Testis (tissue), 3 donors: ENCODE data around the gene SMAD1. TPM values are rescaled to one million over a fixed set of nuclear protein-coding genes. Genes with fewer than 3 reads are reported as not detected.
"Not testable (repeated sequence)": the region's sequence is repeated elsewhere in the genome, so short reads cannot be mapped to it uniquely, and the experiment has no call there.

Source experiments
- DNase-seq: peaks from one replicate; pipeline ENCODE4 v3.0.0-alpha.2; 2019
- H3K27ac ChIP-seq, 2 donors: fragments of 200-600 bp; sonication (generic); one replicate each; pipeline ENCODE4 v1.5.1; 2019
- H3K27me3 ChIP-seq: fragments of 200-600 bp; sonication (generic); one replicate; pipeline ENCODE4 v1.5.1; 2019
- H3K36me3 ChIP-seq: fragments of 200-600 bp; sonication (generic); one replicate; pipeline ENCODE4 v1.5.1; 2017; ENCODE audit warnings: low read depth; ENCODE audit errors: missing control alignments
- H3K4me1 ChIP-seq: fragments of 200-600 bp; sonication (generic); one replicate; pipeline ENCODE4 v1.5.1; 2019
- H3K4me3 ChIP-seq, 2 donors: fragments of 200-600 bp; sonication (generic); one replicate each; pipeline ENCODE4 v1.5.1; 2017 to 2019
- H3K9me3 ChIP-seq: fragments of 200-600 bp; sonication (generic); one replicate; pipeline ENCODE4 v1.5.1; 2017
- POLR2A ChIP-seq: fragments of 450-650 bp; IDR thresholded peaks from one replicate; pipeline ENCODE4 v1.6.1; 2017; ENCODE audit warnings: antibody characterized with exemption, mild to moderate bottlenecking, moderate library complexity
- WGBS, 2 donors: methylation state at CpG; one replicate each; pipeline ENCODE4 v1.1.5; 2018; 5-methylcytosine and 5-hydroxymethylcytosine counted together
- intact Hi-C: fragments of 100-400 bp; cut with DNase I; formaldehyde crosslinking; loops from one replicate; pipeline ENCODE4 v1.15.1; 2023; ENCODE audit warnings: low total_unique reads
- polyA plus RNA-seq: library from polyadenylated mRNA; stranded (reverse); fragments of 350-450 nt; fragmentation: Illumina TruSeq; extraction: RNeasy Lipid Tissue Mini Kit (QIAGEN cat#74804); gene quantifications from one replicate; pipeline ENCODE4 v1.2.3, GENCODE V29; 2014; ENCODE audit warnings: low read depth, low replicate concordance; ENCODE audit not compliant: insufficient read depth
- total RNA-seq, 2 donors: library from RNA; depleted of rRNA; stranded (reverse); fragments of >200 nt; gene quantifications; one replicate each; pipeline ENCODE4 v1.2.3, GENCODE V29; 2016
- TF ChIP-seq, protein P1 (sequence below), 3 experiments: fragments of 450-650 bp in 2 of 3; fragments of 200-600 bp in 1 of 3; sonication (generic) in 1 of 3; IDR thresholded peaks; one replicate each; pipeline ENCODE4 v1.5.1; 2016 to 2019; ENCODE audit warnings: antibody characterized with exemption in 3 of 3, mild to moderate bottlenecking in 2 of 3, moderate library complexity in 1 of 3

Gene SMAD1
- total and polyA plus RNA-seq, 3 donors from 2014 or later = 29.6 to 37.6 (median 30.1) TPM

DNA sequence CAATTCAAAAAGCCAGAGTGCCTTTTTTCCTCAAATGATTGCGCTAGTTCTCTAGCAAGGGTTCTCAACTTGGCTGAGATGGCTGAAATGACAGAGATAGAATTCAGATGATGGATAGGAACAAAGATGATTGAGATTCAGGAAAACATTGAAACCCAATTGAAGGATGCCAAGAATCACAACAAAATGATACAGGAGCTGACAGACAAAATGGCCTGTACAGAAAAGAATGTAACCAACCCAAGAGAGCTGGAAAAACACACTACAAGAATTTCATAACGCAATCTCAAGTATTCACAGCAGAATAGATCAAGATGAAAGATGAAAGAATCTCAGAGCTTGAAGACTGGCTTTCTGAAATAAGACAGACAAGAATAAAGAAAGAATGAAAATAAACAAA lies 85.9 kb downstream of the SMAD1 start:
- DNase-seq = no peak
- TF ChIP-seq, protein P1, sequence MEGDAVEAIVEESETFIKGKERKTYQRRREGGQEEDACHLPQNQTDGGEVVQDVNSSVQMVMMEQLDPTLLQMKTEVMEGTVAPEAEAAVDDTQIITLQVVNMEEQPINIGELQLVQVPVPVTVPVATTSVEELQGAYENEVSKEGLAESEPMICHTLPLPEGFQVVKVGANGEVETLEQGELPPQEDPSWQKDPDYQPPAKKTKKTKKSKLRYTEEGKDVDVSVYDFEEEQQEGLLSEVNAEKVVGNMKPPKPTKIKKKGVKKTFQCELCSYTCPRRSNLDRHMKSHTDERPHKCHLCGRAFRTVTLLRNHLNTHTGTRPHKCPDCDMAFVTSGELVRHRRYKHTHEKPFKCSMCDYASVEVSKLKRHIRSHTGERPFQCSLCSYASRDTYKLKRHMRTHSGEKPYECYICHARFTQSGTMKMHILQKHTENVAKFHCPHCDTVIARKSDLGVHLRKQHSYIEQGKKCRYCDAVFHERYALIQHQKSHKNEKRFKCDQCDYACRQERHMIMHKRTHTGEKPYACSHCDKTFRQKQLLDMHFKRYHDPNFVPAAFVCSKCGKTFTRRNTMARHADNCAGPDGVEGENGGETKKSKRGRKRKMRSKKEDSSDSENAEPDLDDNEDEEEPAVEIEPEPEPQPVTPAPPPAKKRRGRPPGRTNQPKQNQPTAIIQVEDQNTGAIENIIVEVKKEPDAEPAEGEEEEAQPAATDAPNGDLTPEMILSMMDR (IDR thresholded peaks at IDR 0.05) = no peak
- no peak for TF ChIP-seq POLR2A
- H3K36me3 ChIP-seq = no peaks in the 10 kb centered on the region
- H3K27me3 ChIP-seq = no peaks in the 10 kb centered on the region
- no peaks in the 10 kb centered on the region for H3K9me3 ChIP-seq
- no peak overlapping the region for H3K27ac ChIP-seq
- H3K4me3 ChIP-seq = no peak overlapping the region
- 92 to 97% methylated on average over 2 of the region's 2 CpGs for WGBS, 2 donors
- no peaks in the 10 kb centered on the region for H3K4me1 ChIP-seq
- intact Hi-C loops = no loop called here

DNA sequence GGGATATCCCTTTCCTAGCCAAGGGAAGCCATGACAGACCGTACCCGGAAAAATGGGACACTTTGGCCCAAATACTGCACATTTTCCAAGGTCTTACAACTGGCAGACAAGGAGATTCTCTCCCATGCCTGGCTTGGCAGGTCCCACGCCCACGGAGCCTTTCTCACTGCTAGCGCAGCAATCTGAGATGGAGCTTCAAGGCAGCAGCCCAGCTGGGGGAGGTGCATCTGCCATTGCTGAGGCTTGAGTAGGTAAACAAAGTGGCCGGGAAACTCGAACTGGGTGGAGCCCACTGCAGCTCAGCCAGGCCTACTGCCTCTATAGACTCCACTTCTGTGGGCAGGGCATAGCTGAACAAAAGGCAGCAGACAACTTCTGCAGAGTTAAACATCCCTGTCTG lies 92.9 kb downstream of the SMAD1 start:
- H3K4me1 ChIP-seq, H3K36me3 ChIP-seq, H3K4me3 ChIP-seq, H3K9me3 ChIP-seq, H3K27me3 ChIP-seq, DNase-seq, H3K27ac ChIP-seq, intact Hi-C loops: not testable (repeated sequence)
- 73 to 77% methylated on average over 7 of the region's 7 CpGs for WGBS, 2 donors

DNA sequence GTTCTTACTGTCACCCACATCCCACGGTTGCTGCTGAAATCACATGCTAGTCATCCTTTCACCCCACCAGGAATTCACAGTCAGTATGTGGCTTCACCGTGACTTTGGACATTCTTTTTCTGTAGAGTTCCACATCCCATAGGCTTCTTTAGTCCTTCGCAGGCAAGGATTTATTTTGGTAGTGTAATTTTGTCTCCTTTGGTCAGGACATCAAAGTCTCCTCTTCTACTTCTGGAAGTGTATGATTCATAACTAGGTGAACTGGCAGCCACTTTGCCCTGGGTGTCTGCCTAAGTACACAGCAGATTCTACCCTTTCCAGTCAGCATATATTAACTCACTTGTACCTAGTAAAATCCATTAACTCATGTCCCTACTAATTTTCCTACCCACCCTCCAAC lies 99.3 kb downstream of the SMAD1 start:
- Histone ChIP-seq H3K27me3 (no peaks in the 10 kb centered on the region), H3K4me1 (no peaks in the 10 kb centered on the region), H3K4me3 (no peak overlapping the region), H3K36me3 (no peaks in the 10 kb centered on the region), H3K9me3 (no peaks in the 10 kb centered on the region), H3K27ac (no peak overlapping the region)
- intact Hi-C loops = no loop called here
- DNase-seq = no peak
- TF ChIP-seq, protein P1 (IDR thresholded peaks at IDR 0.05) = no peak
- no peak for TF ChIP-seq POLR2A
- 84 to 88% methylated on average over 3 of the region's 3 CpGs for WGBS, 2 donors

DNA sequence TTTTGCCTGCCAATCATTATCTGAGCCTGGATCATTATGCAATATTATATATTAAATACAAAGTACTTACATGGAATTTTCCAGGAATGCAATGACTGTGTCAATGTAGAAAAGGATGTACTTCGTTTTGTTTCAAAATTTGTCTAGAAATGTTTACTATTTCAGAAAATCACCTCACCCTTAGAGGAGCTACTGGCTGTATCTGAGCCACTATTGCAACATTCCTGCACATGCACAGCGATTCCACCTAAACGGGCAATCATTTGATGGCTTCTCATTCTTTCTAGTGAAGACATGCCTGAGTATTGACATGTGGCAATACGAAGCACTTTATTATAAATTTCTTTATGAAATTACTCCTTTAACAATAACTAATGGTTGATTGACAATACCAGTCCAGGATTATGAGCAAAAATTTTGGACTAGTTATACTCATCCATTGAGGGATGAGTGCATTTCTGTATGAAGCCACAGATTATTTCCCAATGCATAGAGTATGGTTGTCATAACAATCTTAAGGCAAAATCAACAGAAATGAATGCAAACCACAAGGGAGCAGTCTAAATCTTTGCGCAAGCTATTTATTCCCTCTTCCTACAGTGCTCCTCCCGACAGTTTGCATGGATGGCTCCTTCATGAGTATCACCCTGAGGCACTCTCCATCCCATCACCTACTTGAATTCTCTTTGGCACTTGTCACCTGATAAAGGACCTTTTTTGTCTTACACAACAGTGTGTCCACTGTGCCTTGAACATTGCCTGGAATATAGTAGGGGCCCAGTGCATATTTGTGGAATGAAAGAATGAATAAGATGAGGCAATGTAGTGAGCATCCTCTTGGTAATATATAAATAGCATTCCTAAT lies 101.8 kb downstream of the SMAD1 start:
- no peak for DNase-seq
- intact Hi-C loops = no loop called here
- no peak for TF ChIP-seq POLR2A
- TF ChIP-seq, protein P1 (IDR thresholded peaks at IDR 0.05) = no peak
- Histone ChIP-seq H3K27ac (no peak overlapping the region), H3K36me3 (no peaks in the 10 kb centered on the region), H3K4me1 (no peaks in the 10 kb centered on the region), H3K9me3 (no peaks in the 10 kb centered on the region), H3K4me3 (no peak overlapping the region), H3K27me3 (no peaks in the 10 kb centered on the region)
- WGBS, 2 donors = 81 to 89% methylated on average over 6 of the region's 6 CpGs

DNA sequence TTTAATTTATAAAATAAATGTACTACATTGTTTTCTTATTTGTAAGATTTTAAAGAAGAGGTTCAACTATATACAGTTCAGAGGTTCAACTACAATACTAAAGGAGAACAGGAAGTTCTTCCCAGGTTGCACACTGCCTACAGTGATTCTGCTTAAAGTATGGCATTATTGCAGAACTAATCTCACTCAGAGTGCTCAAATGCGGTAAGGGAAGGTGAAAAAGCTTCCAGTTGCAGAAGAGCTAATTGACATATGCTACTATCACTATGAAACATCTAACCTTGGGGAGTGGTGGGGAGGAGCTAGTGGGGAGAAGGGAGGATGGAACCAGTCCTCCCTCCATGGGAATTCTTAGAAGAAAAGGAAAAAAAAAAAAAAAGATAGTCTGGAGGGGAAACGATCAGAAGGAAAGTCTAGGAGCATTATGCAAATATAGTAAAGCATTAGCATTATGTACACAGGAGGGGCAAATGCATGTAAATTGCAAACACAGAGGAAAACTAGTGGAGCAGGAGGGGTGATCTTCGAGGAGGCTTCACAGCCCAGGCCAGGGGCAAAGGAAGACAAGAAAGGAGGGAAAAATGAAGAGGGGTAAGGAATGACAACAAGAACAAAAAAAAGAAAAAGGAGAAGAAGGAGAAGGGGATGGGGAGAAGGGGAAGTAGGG lies 105.6 kb downstream of the SMAD1 start:
- H3K4me1 ChIP-seq = no peaks in the 10 kb centered on the region
- TF ChIP-seq POLR2A = no peak
- TF ChIP-seq, protein P1 (IDR thresholded peaks at IDR 0.05) = no peak
- H3K27me3 ChIP-seq = no peaks in the 10 kb centered on the region
- H3K4me3 ChIP-seq = no peak overlapping the region
- 47 to 60% methylated on average over 3 of the region's 3 CpGs for WGBS, 2 donors
- H3K36me3 ChIP-seq = no peaks in the 10 kb centered on the region
- no peak overlapping the region for H3K27ac ChIP-seq
- intact Hi-C loops = no loop called here
- no peak for DNase-seq
- no peaks in the 10 kb centered on the region for H3K9me3 ChIP-seq

DNA sequence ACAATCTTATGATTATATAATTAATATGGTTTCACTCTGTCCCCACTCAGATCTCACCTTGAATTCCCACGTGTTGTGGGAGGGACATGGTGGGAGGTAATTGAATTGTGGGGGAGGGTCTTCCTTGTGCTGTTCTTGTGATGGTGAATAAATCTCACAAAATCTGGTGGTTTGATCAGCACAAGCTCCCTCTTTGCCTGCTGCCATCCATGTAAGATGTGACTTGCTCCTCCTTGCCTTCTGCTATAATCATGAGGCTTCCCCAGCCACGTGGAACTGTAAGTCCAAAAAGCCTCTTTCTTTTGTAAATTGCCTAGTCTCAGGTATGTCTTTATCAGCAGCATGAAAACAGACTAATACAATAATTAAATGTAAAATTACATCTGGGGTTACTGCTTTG lies 107.7 kb downstream of the SMAD1 start:
- H3K9me3 ChIP-seq, intact Hi-C loops, H3K27ac ChIP-seq: not testable (repeated sequence)

More for the DNA sequence above, 107.7 kb downstream of the SMAD1 start:
- DNase-seq, H3K4me3 ChIP-seq, H3K36me3 ChIP-seq, H3K27me3 ChIP-seq, H3K4me1 ChIP-seq: not testable (repeated sequence)
- WGBS, 2 donors = 81 to 82% methylated on average over 2 of the region's 2 CpGs
